GM12872 (cell line): ENCODE results near the gene TAPBP.
A peak's percentile ranks its signal among the peaks of the same experiment; 100 is the strongest.

Experiments
- CTCF ChIP-seq: IDR thresholded peaks from 3 replicates; pipeline ENCODE4 v1.5.1; 2011; ENCODE audit warnings: low read depth, mild to moderate bottlenecking, low read length, moderate library complexity; ENCODE audit not compliant: insufficient read depth

Gene TAPBP

GRCh38 chr6:33315793-33316602 is 2.1 kb upstream of the TAPBP start:
- no peak for TF ChIP-seq CTCF

DNA sequence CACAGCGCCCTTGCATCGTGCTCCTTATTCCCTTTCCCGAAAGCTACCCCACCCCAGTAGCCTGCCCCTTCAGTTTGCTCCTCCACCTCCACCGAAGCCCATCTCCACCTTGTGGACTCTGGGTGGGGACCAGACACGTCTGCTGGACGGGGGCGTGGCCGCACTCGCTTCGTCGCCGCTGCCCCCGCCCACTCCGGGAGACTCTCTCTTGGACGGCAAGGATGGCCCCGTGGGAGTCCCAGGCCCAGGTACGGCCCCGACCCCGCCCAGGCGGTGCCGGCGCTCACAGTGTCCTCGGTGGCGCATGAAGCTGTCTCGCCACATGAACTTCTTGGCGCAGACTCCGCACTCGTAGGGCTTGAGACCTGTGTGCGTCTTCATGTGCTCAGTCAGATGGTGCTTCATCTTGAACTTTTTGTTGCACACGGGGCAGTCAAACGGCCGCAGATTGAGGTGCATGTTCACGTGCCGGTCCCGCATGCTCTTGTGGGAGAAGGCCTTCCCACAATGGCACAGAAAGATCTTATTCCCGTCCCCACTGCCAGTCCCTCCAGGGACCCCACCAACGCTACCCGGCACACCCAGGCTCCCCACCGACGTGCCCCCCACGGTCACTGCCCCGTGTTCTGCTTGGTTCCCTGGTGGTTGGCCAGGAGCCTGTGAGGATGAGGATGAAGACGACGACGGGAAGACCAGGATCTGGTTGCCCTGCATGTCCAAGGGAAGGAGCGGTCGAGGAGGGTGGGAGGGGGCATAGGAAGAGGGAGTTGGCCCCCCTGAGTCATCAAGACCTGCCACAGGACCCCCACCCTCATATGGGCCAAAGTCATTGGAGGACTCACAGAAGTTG is 1.3 kb upstream of the TAPBP start:
- no peak for TF ChIP-seq CTCF

DNA sequence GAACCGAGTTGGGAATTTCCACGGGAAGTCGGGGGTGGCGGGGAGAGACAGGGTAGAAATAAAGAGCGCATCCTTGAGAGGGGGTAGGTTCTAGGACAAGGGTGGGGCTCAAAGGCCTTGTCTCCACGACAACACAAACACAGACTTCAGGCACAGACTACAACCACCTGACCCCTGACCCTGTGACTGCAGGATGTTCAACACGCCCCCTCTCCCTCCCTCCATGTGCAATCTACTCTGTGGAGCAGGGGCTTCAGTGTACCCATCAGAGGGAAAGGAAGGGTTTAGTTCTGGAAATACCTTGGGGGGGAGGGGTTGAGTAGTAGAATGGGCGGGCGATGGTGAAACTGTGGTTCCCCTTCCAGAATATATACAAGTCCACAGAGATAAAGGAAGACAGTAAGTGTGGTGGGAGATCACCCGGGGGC is 651 bp upstream of the TAPBP start:
- no peak for TF ChIP-seq CTCF

- no peak for TF ChIP-seq CTCF
Measured at GRCh38 chr6:33313105-33313708, 671 bp downstream of the TAPBP start.

GRCh38 chr6:33312361-33313104 is 1.3 kb downstream of the TAPBP start:
- 0 out of 3 replicates have a peak, but pooled peaks have one; percentile 12 for TF ChIP-seq CTCF

- no peak for TF ChIP-seq CTCF
Measured at GRCh38 chr6:33306356-33306755, 7.5 kb downstream of the TAPBP start.
